HG03469 (cell line): ENCODE data around the gene HBE1.
"Not testable (repeated sequence)": the region's sequence is repeated elsewhere in the genome, so short reads cannot be mapped to it uniquely, and the experiment has no call there.

Experiments
- ATAC-seq: cut with Tn5 transposase; IDR thresholded peaks from one replicate; pipeline ENCODE4 v1.9.1; 2021; ENCODE audit warnings: mild to moderate bottlenecking, moderate library complexity, moderate number of reproducible peaks; ENCODE audit not compliant: unreplicated experiment

HBE1 gene

GRCh38 chr11:5285703-5286340 is 16.1 kb upstream of the HBE1 start:
- ATAC-seq = no peak

GRCh38 chr11:5284637-5285036 is 14.9 kb upstream of the HBE1 start:
- ATAC-seq = no peak

GRCh38 chr11:5283882-5284281 is 14.1 kb upstream of the HBE1 start:
- ATAC-seq = no peak

- no peak for ATAC-seq
Measured at GRCh38 chr11:5283086-5283485, 13.3 kb upstream of the HBE1 start.

- ATAC-seq = no peak
Measured at GRCh38 chr11:5282628-5283027, 12.9 kb upstream of the HBE1 start.

- ATAC-seq = no peak
Measured at GRCh38 chr11:5281596-5281995, 11.9 kb upstream of the HBE1 start.

GRCh38 chr11:5280582-5281102 is 10.9 kb upstream of the HBE1 start:
- ATAC-seq = peak; percentile 90

- ATAC-seq = no peak
Measured at GRCh38 chr11:5279471-5280090, 9.8 kb upstream of the HBE1 start.

- no peak for ATAC-seq
Measured at GRCh38 chr11:5277807-5278382, 8.2 kb upstream of the HBE1 start.

- no peak for ATAC-seq
Measured at GRCh38 chr11:5276697-5277096, 7.0 kb upstream of the HBE1 start.

- ATAC-seq = no peak
Measured at GRCh38 chr11:5275369-5276110, 5.8 kb upstream of the HBE1 start.

GRCh38 chr11:5274395-5274794 is 4.7 kb upstream of the HBE1 start:
- ATAC-seq = no peak

GRCh38 chr11:5272395-5273017 is 2.8 kb upstream of the HBE1 start:
- ATAC-seq = no peak

GRCh38 chr11:5267033-5267563 is 2.6 kb downstream of the HBE1 start:
- ATAC-seq = no peak

GRCh38 chr11:5266609-5267008 is 3.1 kb downstream of the HBE1 start:
- ATAC-seq = no peak

- no peak for ATAC-seq
Measured at GRCh38 chr11:5265832-5266231, 3.9 kb downstream of the HBE1 start.

GRCh38 chr11:5258543-5259262 is 11.0 kb downstream of the HBE1 start:
- ATAC-seq = no peak

GRCh38 chr11:5257296-5257695 is 12.4 kb downstream of the HBE1 start:
- no peak for ATAC-seq

- not testable (repeated sequence) for ATAC-seq
Measured at GRCh38 chr11:5254646-5255413, 14.9 kb downstream of the HBE1 start, which contains the start of gene HBG2. HBG2 (minus strand) TSS chr11:5254781; CDS start chr11:5254728, 53 bp downstream.
